ENCODE results near the gene DTX4. TPM values are rescaled to one million over a fixed set of nuclear protein-coding genes. Genes with fewer than 3 reads are reported as not detected.
"Not testable (repeated sequence)": the region's sequence is repeated elsewhere in the genome, so short reads cannot be mapped to it uniquely, and the experiment has no call there.

The DTX4 gene
- 59.8 TPM for polyA plus RNA-seq (2013, experiment 1 of 4)
- polyA plus RNA-seq (2013, experiment 2 of 4) = 51.8 TPM
- polyA plus RNA-seq (2013, experiment 3 of 4) = 45.1 TPM
- polyA plus RNA-seq (2013, experiment 4 of 4) = 56.2 TPM

- Histone ChIP-seq H3K4me3 (ENCODE audit: insufficient read depth, low read depth, low read length) (peak within 1 kb of the TSS; percentile 69), H3K27ac (ENCODE audit: insufficient read depth, low read depth, low read length, poor library complexity, severe bottlenecking) (peak within 1 kb of the TSS; percentile 94), H3K36me3 (ENCODE audit: control insufficient read depth, insufficient read depth, low read length) (peaks cover 7% of the 10 kb centered on the region), H3K4me1 (ENCODE audit: control insufficient read depth, insufficient read depth, low read length) (peaks cover 24% of the 10 kb centered on the region), H3K9me3 (ENCODE audit: control insufficient read depth, low read length) (no peaks in the 10 kb centered on the region), H3K27me3 (ENCODE audit: control insufficient read depth, insufficient read depth, low read length, poor library complexity, severe bottlenecking) (no peaks in the 10 kb centered on the region)
- WGBS, 2 experiments = 1% methylated on average over 64 of the region's 64 CpGs
Measured at GRCh38 chr11:59171508-59172322, at the start of gene DTX4. Gene DTX4 (plus strand): TSS chr11:59172132. CDS start chr11:59172596, 464 bp downstream.

GRCh38 chr11:59135648-59136461, 36.1 kb upstream of the DTX4 start:
- Histone ChIP-seq H3K4me3 (ENCODE audit: insufficient read depth, low read depth, low read length) (no peak overlapping the region), H3K9me3 (ENCODE audit: control insufficient read depth, low read length) (no peaks in the 10 kb centered on the region), H3K4me1 (ENCODE audit: control insufficient read depth, insufficient read depth, low read length) (no peaks in the 10 kb centered on the region), H3K36me3 (ENCODE audit: control insufficient read depth, insufficient read depth, low read length) (no peaks in the 10 kb centered on the region), H3K27ac (ENCODE audit: insufficient read depth, low read depth, low read length, poor library complexity, severe bottlenecking) (no peak overlapping the region), H3K27me3 (ENCODE audit: control insufficient read depth, insufficient read depth, low read length, poor library complexity, severe bottlenecking) (no peaks in the 10 kb centered on the region)
- WGBS, 2 experiments = 22 to 23% methylated on average over 20 of the region's 20 CpGs

- not testable (repeated sequence) for H3K4me1 ChIP-seq (ENCODE audit: control insufficient read depth, insufficient read depth, low read length); H3K4me3 ChIP-seq (ENCODE audit: insufficient read depth, low read depth, low read length); H3K27ac ChIP-seq (ENCODE audit: insufficient read depth, low read depth, low read length, poor library complexity, severe bottlenecking); H3K9me3 ChIP-seq (ENCODE audit: control insufficient read depth, low read length); H3K27me3 ChIP-seq (ENCODE audit: control insufficient read depth, insufficient read depth, low read length, poor library complexity, severe bottlenecking); H3K36me3 ChIP-seq (ENCODE audit: control insufficient read depth, insufficient read depth, low read length)
- 90 to 95% methylated on average over 6 of the region's 6 CpGs for WGBS, 2 experiments
Measured at GRCh38 chr11:59136551-59136950, 35.4 kb upstream of the DTX4 start.

GRCh38 chr11:59137190-59137589, 34.7 kb upstream of the DTX4 start:
- H3K27ac ChIP-seq (ENCODE audit: insufficient read depth, low read depth, low read length, poor library complexity, severe bottlenecking) = no peak overlapping the region
- no peaks in the 10 kb centered on the region for H3K9me3 ChIP-seq (ENCODE audit: control insufficient read depth, low read length)
- peaks cover 1% of the 10 kb centered on the region for H3K4me1 ChIP-seq (ENCODE audit: control insufficient read depth, insufficient read depth, low read length)
- no peak overlapping the region for H3K4me3 ChIP-seq (ENCODE audit: insufficient read depth, low read depth, low read length)
- WGBS, 2 experiments = 95 to 96% methylated on average over 17 of the region's 17 CpGs
- H3K27me3 ChIP-seq (ENCODE audit: control insufficient read depth, insufficient read depth, low read length, poor library complexity, severe bottlenecking) = no peaks in the 10 kb centered on the region
- H3K36me3 ChIP-seq (ENCODE audit: control insufficient read depth, insufficient read depth, low read length) = no peaks in the 10 kb centered on the region

- 74 to 94% methylated on average over 2 of the region's 2 CpGs for WGBS, 2 experiments
- Histone ChIP-seq H3K4me1 (ENCODE audit: control insufficient read depth, insufficient read depth, low read length) (peaks cover 5% of the 10 kb centered on the region), H3K27me3 (ENCODE audit: control insufficient read depth, insufficient read depth, low read length, poor library complexity, severe bottlenecking) (no peaks in the 10 kb centered on the region), H3K27ac (ENCODE audit: insufficient read depth, low read depth, low read length, poor library complexity, severe bottlenecking) (no peak overlapping the region), H3K4me3 (ENCODE audit: insufficient read depth, low read depth, low read length) (no peak overlapping the region), H3K9me3 (ENCODE audit: control insufficient read depth, low read length) (no peaks in the 10 kb centered on the region), H3K36me3 (ENCODE audit: control insufficient read depth, insufficient read depth, low read length) (no peaks in the 10 kb centered on the region)
Measured at GRCh38 chr11:59138643-59139042, 33.3 kb upstream of the DTX4 start.

- Histone ChIP-seq H3K4me3 (ENCODE audit: insufficient read depth, low read depth, low read length) (no peak overlapping the region), H3K27me3 (ENCODE audit: control insufficient read depth, insufficient read depth, low read length, poor library complexity, severe bottlenecking) (peaks cover 19% of the 10 kb centered on the region), H3K9me3 (ENCODE audit: control insufficient read depth, low read length) (no peaks in the 10 kb centered on the region), H3K27ac (ENCODE audit: insufficient read depth, low read depth, low read length, poor library complexity, severe bottlenecking) (no peak overlapping the region), H3K36me3 (ENCODE audit: control insufficient read depth, insufficient read depth, low read length) (no peaks in the 10 kb centered on the region), H3K4me1 (ENCODE audit: control insufficient read depth, insufficient read depth, low read length) (peaks cover 5% of the 10 kb centered on the region)
- 91 to 97% methylated on average over 4 of the region's 4 CpGs for WGBS, 2 experiments
Measured at GRCh38 chr11:59141191-59141590, 30.7 kb upstream of the DTX4 start.

GRCh38 chr11:59141673-59142460, 30.1 kb upstream of the DTX4 start:
- no peak overlapping the region for H3K27ac ChIP-seq (ENCODE audit: insufficient read depth, low read depth, low read length, poor library complexity, severe bottlenecking)
- H3K4me1 ChIP-seq (ENCODE audit: control insufficient read depth, insufficient read depth, low read length) = peaks cover 5% of the 10 kb centered on the region
- H3K4me3 ChIP-seq (ENCODE audit: insufficient read depth, low read depth, low read length) = peak overlapping the region; percentile 71
- H3K27me3 ChIP-seq (ENCODE audit: control insufficient read depth, insufficient read depth, low read length, poor library complexity, severe bottlenecking) = peaks cover 19% of the 10 kb centered on the region
- WGBS, 2 experiments = 28 to 33% methylated on average over 3 of the region's 3 CpGs
- no peaks in the 10 kb centered on the region for H3K9me3 ChIP-seq (ENCODE audit: control insufficient read depth, low read length)
- H3K36me3 ChIP-seq (ENCODE audit: control insufficient read depth, insufficient read depth, low read length) = no peaks in the 10 kb centered on the region

GRCh38 chr11:59142530-59143507, 29.1 kb upstream of the DTX4 start, which contains the start of gene FAM111A:
Gene FAM111A (plus strand): TSS chr11:59142856. CDS start chr11:59148873, 6,017 bp downstream.
- 2% methylated on average over 50 of the region's 50 CpGs for WGBS, 2 experiments
- Histone ChIP-seq H3K4me3 (ENCODE audit: insufficient read depth, low read depth, low read length) (peak within 1 kb of the TSS; percentile 71), H3K27ac (ENCODE audit: insufficient read depth, low read depth, low read length, poor library complexity, severe bottlenecking) (peak within 1 kb of the TSS; percentile 61), H3K36me3 (ENCODE audit: control insufficient read depth, insufficient read depth, low read length) (no peaks in the 10 kb centered on the region), H3K9me3 (ENCODE audit: control insufficient read depth, low read length) (no peaks in the 10 kb centered on the region), H3K27me3 (ENCODE audit: control insufficient read depth, insufficient read depth, low read length, poor library complexity, severe bottlenecking) (peaks cover 19% of the 10 kb centered on the region), H3K4me1 (ENCODE audit: control insufficient read depth, insufficient read depth, low read length) (peaks cover 5% of the 10 kb centered on the region)

GRCh38 chr11:59144096-59144495, 27.8 kb upstream of the DTX4 start:
- Histone ChIP-seq H3K4me1 (ENCODE audit: control insufficient read depth, insufficient read depth, low read length) (peaks cover 5% of the 10 kb centered on the region), H3K27ac (ENCODE audit: insufficient read depth, low read depth, low read length, poor library complexity, severe bottlenecking) (no peak overlapping the region), H3K9me3 (ENCODE audit: control insufficient read depth, low read length) (no peaks in the 10 kb centered on the region), H3K36me3 (ENCODE audit: control insufficient read depth, insufficient read depth, low read length) (no peaks in the 10 kb centered on the region), H3K27me3 (ENCODE audit: control insufficient read depth, insufficient read depth, low read length, poor library complexity, severe bottlenecking) (peaks cover 19% of the 10 kb centered on the region), H3K4me3 (ENCODE audit: insufficient read depth, low read depth, low read length) (no peak overlapping the region)
- WGBS, 2 experiments = 90 to 96% methylated on average over 1 of the region's 1 CpG
